HepG2 (cell line): ENCODE data around the gene EXOC5. TPM values are rescaled to one million over a fixed set of nuclear protein-coding genes. Genes with fewer than 3 reads are reported as not detected.

Source experiments
- ATAC-seq: fragments of 200-7000 bp; cut with Tn5 transposase; 3 replicates; pipeline ENCODE4 v1.9.1; 2020; ENCODE audit warnings: mild to moderate bottlenecking, moderate library complexity
- BruUV-seq: library from RNA; stranded (reverse); fragments of 400-500 nt; replicated peaks from 2 replicates; lab custom pipeline; 2021; lab: Mats Ljungman, UMichigan
- CTCF ChIA-PET: fragments of 300-600 bp; formaldehyde crosslinking; extraction: SDS; loops from one replicate; lab custom pipeline; 2021; ENCODE audit warnings: low total read pairs, inconsistent platforms, low intra/inter-chr PET ratio; lab: Yijun Ruan, JAX
- POLR2A ChIA-PET: fragments of 350-600 bp; sonication (Branson Sonifier 250); formaldehyde crosslinking; loops from one replicate; lab custom pipeline; 2020; ENCODE audit warnings: antibody characterized with exemption, inconsistent platforms; lab: Yijun Ruan, JAX
- DNase-seq: peaks from one replicate; pipeline ENCODE4 v3.0.0-alpha.2; 2015; ENCODE audit warnings: low spot score
- FAIRE-seq: peaks from 3 replicates; lab custom pipeline; 2011; peaks lifted over from hg19 to GRCh38; lab: Jason Lieb, UNC
- H2AFZ ChIP-seq: one replicate; pipeline ENCODE4 v1.6.1; 2011; ENCODE audit warnings: low read length, inconsistent platforms
- H3K27ac ChIP-seq: fragments of 300-600 bp; 3 replicates; pipeline ENCODE4 v1.8.0; 2011; ENCODE audit warnings: mixed run types, mild to moderate bottlenecking, mixed read lengths, low read length, inconsistent platforms; ENCODE audit not compliant: insufficient read depth; ENCODE audit errors: extremely low read length
- H3K27me3 ChIP-seq, 2 experiments: fragments of 200-600 bp in 1 of 2; 2 replicates in 1 of 2; 3 replicates in 1 of 2; pipeline versions ENCODE4 v1.6.0 to v1.8.0; 2011; ENCODE audit warnings: low read length in 2 of 2, mild to moderate bottlenecking in 2 of 2, moderate library complexity in 2 of 2, inconsistent platforms in 1 of 2; ENCODE audit not compliant: insufficient read depth in 2 of 2, control insufficient read depth in 1 of 2
- H3K36me3 ChIP-seq, 2 experiments: fragments of 200-600 bp in 1 of 2; replicated peaks in 1 of 2; 2 replicates in 1 of 2; 3 replicates in 1 of 2; pipeline versions ENCODE4 v1.5.1 to v1.8.0; 2011; ENCODE audit warnings: low read length in 2 of 2, inconsistent platforms in 1 of 2; ENCODE audit not compliant: insufficient read depth in 2 of 2, control insufficient read depth in 1 of 2
- H3K4me1 ChIP-seq: 2 replicates; pipeline ENCODE4 v1.5.1; 2012; ENCODE audit warnings: low read length, inconsistent platforms; ENCODE audit not compliant: insufficient read depth
- H3K4me2 ChIP-seq: 2 replicates; pipeline ENCODE4 v1.6.0; 2011; ENCODE audit warnings: low read depth, low read length, inconsistent platforms
- H3K4me3 ChIP-seq, 3 experiments: fragments of 200-600 bp in 1 of 3; sonication (generic), shearing (Covaris generic) in 1 of 3; replicated peaks in 1 of 3; 2 replicates each; pipeline ENCODE4 v1.5.1; 2011 to 2016; ENCODE audit warnings: low read length in 3 of 3, inconsistent platforms in 2 of 3, low read depth in 2 of 3, mild to moderate bottlenecking in 2 of 3, control low read depth in 1 of 3, mixed read lengths in 1 of 3; ENCODE audit not compliant: insufficient read depth in 1 of 3
- H3K79me2 ChIP-seq: one replicate; pipeline ENCODE4 v1.6.1; 2011; ENCODE audit warnings: low read length, inconsistent platforms; ENCODE audit not compliant: insufficient read depth
- H3K9ac ChIP-seq: 2 replicates; pipeline ENCODE4 v1.6.0; 2011; ENCODE audit warnings: mild to moderate bottlenecking, low read depth, low read length, inconsistent platforms; ENCODE audit not compliant: insufficient read depth
- H3K9me3 ChIP-seq: 2 replicates; pipeline ENCODE4 v1.5.1; 2012; ENCODE audit warnings: mild to moderate bottlenecking, low read length
- H4K20me1 ChIP-seq: 2 replicates; pipeline ENCODE4 v1.6.0; 2011; ENCODE audit warnings: inconsistent platforms, mild to moderate bottlenecking, low read length, moderate library complexity; ENCODE audit not compliant: insufficient read depth
- CERS6 ChIP-seq: sonication (generic); formaldehyde crosslinking; IDR thresholded peaks from 2 replicates; pipeline ENCODE4 v1.5.0; 2020; ENCODE audit warnings: missing genetic modification reagents
- LBX2 ChIP-seq: sonication (generic); formaldehyde crosslinking; IDR thresholded peaks from 2 replicates; pipeline ENCODE4 v1.5.0; 2020; ENCODE audit warnings: missing genetic modification reagents, mild to moderate bottlenecking, borderline replicate concordance
- MIER2 ChIP-seq: IDR thresholded peaks from 2 replicates; pipeline ENCODE4 v1.6.1; 2016; ENCODE audit warnings: missing biosample characterization, missing genetic modification reagents
- MXD1 ChIP-seq: sonication (generic); formaldehyde crosslinking; IDR thresholded peaks from 2 replicates; pipeline ENCODE4 v1.4.0; 2020; ENCODE audit warnings: mild to moderate bottlenecking, missing genetic modification reagents
- NFE2L2 ChIP-seq: fragments of 150-350 bp; IDR thresholded peaks from 2 replicates; pipeline ENCODE4 v1.6.1; 2014; ENCODE audit warnings: low read length
- NPAS2 ChIP-seq: sonication (generic); formaldehyde crosslinking; IDR thresholded peaks from 2 replicates; pipeline ENCODE4 v1.8.0; 2022; ENCODE audit warnings: mild to moderate bottlenecking, missing genetic modification reagents, borderline replicate concordance
- RFX3 ChIP-seq: IDR thresholded peaks from 2 replicates; pipeline ENCODE4 v1.6.1; 2016; ENCODE audit warnings: missing biosample characterization, missing genetic modification reagents
- SOX13 ChIP-seq, 3 experiments: fragments of 450-650 bp in 1 of 3; sonication (generic) in 1 of 3; formaldehyde crosslinking in 1 of 3; IDR thresholded peaks in 2 of 3; conservative IDR thresholded peaks in 1 of 3; 2 replicates each; pipeline versions ENCODE4 v1.5.0 to v1.6.1; 2016 to 2020; ENCODE audit warnings: antibody characterized with exemption in 1 of 3, mild to moderate bottlenecking in 1 of 3, missing compliant biosample characterization in 1 of 3, missing genetic modification reagents in 1 of 3, moderate library complexity in 1 of 3
- ZMYM2 ChIP-seq: sonication (generic); formaldehyde crosslinking; IDR thresholded peaks from 2 replicates; pipeline ENCODE4 v1.8.0; 2022; ENCODE audit warnings: mild to moderate bottlenecking, missing genetic modification reagents
- ZNF101 ChIP-seq: sonication (generic); formaldehyde crosslinking; IDR thresholded peaks from 2 replicates; pipeline ENCODE4 v1.4.0; 2020; ENCODE audit warnings: mild to moderate bottlenecking, low read depth, missing genetic modification reagents, borderline replicate concordance
- ZNF256 ChIP-seq: sonication (generic); formaldehyde crosslinking; conservative IDR thresholded peaks from 2 replicates; pipeline ENCODE4 v1.4.0; 2020; ENCODE audit warnings: missing genetic modification reagents
- ZNF275 ChIP-seq: sonication (generic); formaldehyde crosslinking; IDR thresholded peaks from 2 replicates; pipeline ENCODE4 v1.8.0; 2022; ENCODE audit warnings: missing genetic modification reagents, mild to moderate bottlenecking, inconsistent platforms, borderline replicate concordance
- ZNF33B ChIP-seq: sonication (generic); formaldehyde crosslinking; IDR thresholded peaks from 2 replicates; pipeline ENCODE4 v1.5.1; 2020; ENCODE audit warnings: mild to moderate bottlenecking, missing genetic modification reagents
- ZNF512 ChIP-seq: sonication (generic); formaldehyde crosslinking; IDR thresholded peaks from 2 replicates; pipeline ENCODE4 v1.4.0; 2020; ENCODE audit warnings: mild to moderate bottlenecking, missing genetic modification reagents
- WGBS: methylation state at CpG from one replicate; pipeline ENCODE4 v1.1.6; 2017; ENCODE audit warnings: low lambda C conversion rate; 5-methylcytosine and 5-hydroxymethylcytosine counted together
- in situ Hi-C: cut with HindIII; loops from 2 replicates; pipeline ENCODE4 v1.10.0; 2017; ENCODE audit warnings: low pct_unique_long_range_greater_than_20kb; ENCODE audit not compliant: extremely low pct_ligation_motif_present
- intact Hi-C: fragments of 100-400 bp; cut with micrococcal nuclease; formaldehyde crosslinking; loops from one replicate; pipeline ENCODE4 v1.10.0; 2022; ENCODE audit not compliant: unreplicated experiment
- polyA plus RNA-seq, 8 experiments: library from polyadenylated mRNA; depleted of rRNA in 3 of 8; stranded (reverse) in 7 of 8; unstranded in 1 of 8; fragments of >200 nt; fragmentation: Illumina TruSeq in 4 of 8; extraction: Trizol in 4 of 8; gene quantifications; 2 replicates each; pipeline versions ENCODE4 v1.2.1 to v1.2.3, GENCODE V29; 2011 to 2016; ENCODE audit warnings: low read depth in 4 of 8, missing spikeins in 1 of 8, mixed read lengths in 1 of 8; ENCODE audit not compliant: insufficient read depth in 1 of 8
- total RNA-seq, 5 experiments: library from RNA; depleted of rRNA; stranded (reverse); fragments of >200 nt; fragmentation: Illumina TruSeq; extraction: Trizol; gene quantifications; 2 replicates each; pipeline ENCODE4 v1.2.3, GENCODE V29; 2016; ENCODE audit warnings: low read depth in 1 of 5

Gene EXOC5
- total and polyA plus RNA-seq, 2 of the 13 experiments (the other 11 are each of a cell fraction or from before 2014, with no cell fraction given), result 15.1 to 43.8 TPM

GRCh38 chr14:57212919-57213318 is 55.8 kb downstream of the EXOC5 start (continued):
- TF ChIP-seq NPAS2 (CRISPR knock-in tag) (no peak), ZNF512 (CRISPR knock-in tag) (no peak), MXD1 (CRISPR knock-in tag) (no peak), RFX3 (no peak), NFE2L2 (no peak), ZNF101 (CRISPR knock-in tag) (no peak), ZNF256 (no peak)
- TF ChIP-seq, all 625 proteins: peak for 0

- H3K36me3 ChIP-seq, result peaks cover 0 to 25% of the 10 kb centered on the region in 2 experiments; a peak in 3 of 5 replicates
- no peak for ATAC-seq
- no peak for FAIRE-seq
- no peak overlapping the region for H3K4me2 ChIP-seq
- 96% methylated on average over 4 of the region's 4 CpGs for WGBS
- DNase-seq, result no peak
- H3K79me2 ChIP-seq, result no peaks in the 10 kb centered on the region
- no peak overlapping the region for H2AFZ ChIP-seq
- TF ChIP-seq ZNF275 (no peak), MIER2 (CRISPR knock-in tag) (no peak), SOX13 (IDR thresholded peaks at IDR 0.05) (no peak), SOX13 (CRISPR knock-in tag; conservative IDR thresholded peaks at IDR 0.05 in 1 of 2, IDR thresholded peaks at IDR 0.05 in 1 of 2) (no peak), ZNF33B (CRISPR knock-in tag) (no peak), ZMYM2 (CRISPR knock-in tag) (no peak), CERS6 (no peak), LBX2 (no peak)
- TF ChIP-seq, all 625 proteins: peak for 0
- no peak overlapping the region for H3K27ac ChIP-seq
- H3K4me1 ChIP-seq, result no peaks in the 10 kb centered on the region
- no peaks in the 10 kb centered on the region for H3K27me3 ChIP-seq
- ChIA-PET POLR2A (no interaction called here), CTCF (no interaction called here)
- intact Hi-C loops, result loop anchor here (10.0 kb wide), 1 partner anchor 85 kb away; no protein-coding TSS in a partner anchor
- in situ Hi-C loops, result no loop called here
- no peaks in the 10 kb centered on the region for H3K9me3 ChIP-seq
- H4K20me1 ChIP-seq, result no peaks in the 10 kb centered on the region
- no TSS peak for BruUV-seq
- no peak overlapping the region for H3K9ac ChIP-seq
- no peak overlapping the region for H3K4me3 ChIP-seq
These were observed 59.1 kb downstream of the EXOC5 start for GRCh38 chr14:57209561-57209960.
